GM23338 (cell line): ENCODE data around the gene GRAMD4. TPM values are rescaled to one million over a fixed set of nuclear protein-coding genes. Genes with fewer than 3 reads are reported as not detected.

Experiments
- ATAC-seq: fragments of 200-7000 bp; cut with Tn5 transposase; 3 replicates; pipeline ENCODE4 v1.9.1; 2020
- DNase-seq: peaks from one replicate; pipeline ENCODE4 v3.0.0-alpha.2; 2015; ENCODE audit warnings: low spot score
- H2AFZ ChIP-seq: fragments of 200-600 bp; sonication (generic); 2 replicates; pipeline ENCODE4 v1.8.0; 2016; ENCODE audit warnings: antibody characterized with exemption, mild to moderate bottlenecking, moderate library complexity
- H3F3A ChIP-seq: fragments of 200-600 bp; sonication (generic); replicated peaks from 2 replicates; pipeline ENCODE4 v1.8.0; 2017; ENCODE audit warnings: antibody characterized with exemption, mixed run types, low read depth
- H3K27ac ChIP-seq: fragments of 200-600 bp; sonication (generic); 2 replicates; pipeline ENCODE4 v1.6.1; 2016; ENCODE audit warnings: low read depth
- H3K27me3 ChIP-seq: fragments of 200-600 bp; sonication (generic); 2 replicates; pipeline ENCODE4 v1.8.0; 2016; ENCODE audit warnings: mild to moderate bottlenecking, mixed run types, moderate library complexity; ENCODE audit not compliant: insufficient read depth
- H3K36me3 ChIP-seq: fragments of 200-600 bp; sonication (generic); 2 replicates; pipeline ENCODE4 v1.8.0; 2016; ENCODE audit warnings: mild to moderate bottlenecking; ENCODE audit not compliant: insufficient read depth
- H3K4me1 ChIP-seq: fragments of 200-600 bp; sonication (generic); 2 replicates; pipeline ENCODE4 v1.8.0; 2016; ENCODE audit warnings: mild to moderate bottlenecking, moderate library complexity; ENCODE audit not compliant: insufficient read depth
- H3K4me2 ChIP-seq: fragments of 200-600 bp; sonication (generic); 2 replicates; pipeline ENCODE4 v1.7.1; 2017; ENCODE audit warnings: mixed run types
- H3K4me3 ChIP-seq: fragments of 200-600 bp; sonication (generic); 2 replicates; pipeline ENCODE4 v1.6.1; 2016; ENCODE audit warnings: mixed run types
- H3K79me2 ChIP-seq: fragments of 200-600 bp; sonication (generic); replicated peaks from 2 replicates; pipeline ENCODE4 v1.8.0; 2017; ENCODE audit warnings: mild to moderate bottlenecking; ENCODE audit not compliant: insufficient read depth
- H3K9me2 ChIP-seq: fragments of 200-600 bp; sonication (generic); 2 replicates; pipeline ENCODE4 v1.8.0; 2017; ENCODE audit not compliant: insufficient read depth
- H4K20me1 ChIP-seq: fragments of 200-600 bp; sonication (generic); replicated peaks from 2 replicates; pipeline ENCODE4 v1.8.0; 2017; ENCODE audit warnings: mild to moderate bottlenecking; ENCODE audit not compliant: insufficient read depth
- H3K27ac Mint-ChIP-seq: 2 replicates; pipeline ENCODE4 v1.8.0; 2020; ENCODE audit warnings: inconsistent platforms, mild to moderate bottlenecking, moderate library complexity, mixed read lengths
- H3K27me3 Mint-ChIP-seq: 3 replicates; pipeline ENCODE4 v1.8.0; 2022; ENCODE audit warnings: low read depth, mild to moderate bottlenecking, moderate library complexity, mixed read lengths, inconsistent platforms; ENCODE audit not compliant: insufficient read depth, poor library complexity
- H3K36me3 Mint-ChIP-seq: 3 replicates; pipeline ENCODE4 v1.8.0; 2021; ENCODE audit warnings: low read depth, mild to moderate bottlenecking, inconsistent platforms, moderate library complexity, mixed read lengths
- H3K4me1 Mint-ChIP-seq: 3 replicates; pipeline ENCODE4 v1.8.0; 2020; ENCODE audit warnings: mild to moderate bottlenecking, inconsistent platforms, mixed read lengths
- H3K4me3 Mint-ChIP-seq: 3 replicates; pipeline ENCODE4 v1.8.0; 2021; ENCODE audit warnings: moderate library complexity, mild to moderate bottlenecking, inconsistent platforms, mixed read lengths
- H3K9me3 Mint-ChIP-seq: 3 replicates; pipeline ENCODE4 v1.8.0; 2020; ENCODE audit warnings: moderate library complexity, mild to moderate bottlenecking, inconsistent platforms, mixed read lengths
- JUNB ChIP-seq: IDR thresholded peaks from one replicate; pipeline ENCODE4 v1.6.1; 2016; ENCODE audit warnings: antibody characterized with exemption; ENCODE audit not compliant: unreplicated experiment
- NANOG ChIP-seq: IDR thresholded peaks from 2 replicates; pipeline ENCODE4 v1.6.1; 2016; ENCODE audit warnings: antibody characterized with exemption, borderline replicate concordance
- POLR2AphosphoS5 ChIP-seq: IDR thresholded peaks from 2 replicates; pipeline ENCODE4 v1.6.1; 2016; ENCODE audit warnings: antibody characterized with exemption, low read depth
- STAT1 ChIP-seq: IDR thresholded peaks from one replicate; pipeline ENCODE4 v1.6.1; 2016; ENCODE audit warnings: antibody characterized with exemption; ENCODE audit not compliant: unreplicated experiment
- ZNF114 ChIP-seq: fragments of 250-450 bp; sonication (Bioruptor Pico); IDR thresholded peaks from 2 replicates; pipeline ENCODE4 v1.5.0; 2020; ENCODE audit warnings: mild to moderate bottlenecking, moderate library complexity
- polyA plus RNA-seq: library from polyadenylated mRNA; unstranded; fragments of >200 nt; fragmentation: Nextera tagmentation; extraction: Ambion mirVana; gene quantifications from 2 replicates; pipeline ENCODE4 v1.2.1, GENCODE V29; 2016
- total RNA-seq: library from RNA; depleted of rRNA; stranded (reverse); fragments of >200 nt; shearing (Covaris generic); gene quantifications from 2 replicates; pipeline ENCODE4 v1.2.3, GENCODE V29; 2014
- TF ChIP-seq, protein P1 (sequence below): IDR thresholded peaks from 2 replicates; pipeline ENCODE4 v1.6.1; 2016; ENCODE audit warnings: antibody characterized with exemption
- TF ChIP-seq, protein P2 (sequence below): fragments of 250-450 bp; sonication (Bioruptor Pico); IDR thresholded peaks from 2 replicates; pipeline ENCODE4 v1.5.0; 2020; ENCODE audit warnings: mild to moderate bottlenecking, moderate library complexity
- TF ChIP-seq, protein P3 (sequence below): IDR thresholded peaks from one replicate; pipeline ENCODE4 v1.6.1; 2018; ENCODE audit warnings: antibody characterized with exemption; ENCODE audit not compliant: unreplicated experiment
- TF ChIP-seq, protein P4 (sequence below), 2 experiments: fragments of 200-600 bp in 1 of 2; sonication (generic) in 1 of 2; conservative IDR thresholded peaks; 2 replicates each; pipeline versions ENCODE4 v1.5.1 to v1.6.1; 2016 to 2017; ENCODE audit warnings: antibody characterized with exemption in 2 of 2, low read depth in 2 of 2, mild to moderate bottlenecking in 2 of 2, moderate library complexity in 1 of 2

Gene GRAMD4
- total and polyA plus RNA-seq, 2 experiments from 2014 or later, result 2.7 to 81.8 TPM

DNA sequence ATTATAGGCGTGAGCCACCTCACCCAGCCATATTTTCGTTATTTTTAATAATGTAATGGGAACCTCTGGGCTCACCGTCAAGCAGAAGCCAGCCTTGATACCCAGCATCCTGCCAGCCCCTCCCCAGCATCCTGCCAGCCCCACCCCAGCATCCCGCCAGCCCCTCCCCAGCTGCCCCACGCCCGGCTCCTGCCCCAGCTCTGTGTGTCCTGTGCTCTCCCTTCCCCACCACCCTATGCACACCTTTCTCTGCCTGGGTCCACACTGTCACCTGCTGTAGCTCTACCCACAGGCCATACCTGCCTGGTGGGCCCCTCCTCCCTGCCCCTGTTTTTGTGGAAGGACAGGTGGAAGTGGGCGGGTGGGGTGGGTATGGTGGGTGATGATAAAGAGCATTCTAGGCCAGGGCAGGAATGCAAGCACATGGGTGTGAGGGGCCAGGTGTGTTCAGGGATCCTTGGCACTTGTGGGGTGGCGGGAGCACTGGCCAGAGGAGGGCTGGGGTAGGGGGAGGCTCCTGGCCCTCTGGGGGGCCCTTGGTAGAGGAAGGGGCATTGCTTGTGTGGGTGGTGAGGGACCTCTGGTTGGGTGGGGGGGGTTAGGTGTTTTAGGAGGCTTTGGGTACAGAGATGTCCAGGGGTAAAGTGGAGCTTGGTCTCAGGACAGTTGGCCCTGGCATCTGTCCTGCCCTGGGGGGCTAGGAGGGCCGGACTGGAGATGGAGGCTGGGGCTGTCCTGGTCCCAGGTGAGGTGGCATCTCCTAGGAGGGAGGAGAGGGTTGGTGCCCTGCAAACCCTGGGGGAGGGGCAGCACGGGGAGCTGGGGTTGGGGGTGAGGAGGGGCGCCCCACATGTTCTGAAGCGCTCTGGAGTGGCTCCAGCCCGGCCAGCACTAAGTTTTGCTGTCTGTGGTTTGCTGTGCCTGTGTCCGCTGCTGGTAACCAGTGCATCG is 25.9 kb upstream of the GRAMD4 start:
- H4K20me1 ChIP-seq, result no peaks in the 10 kb centered on the region; the same call in 1 of the 2 replicates
- H3K4me2 ChIP-seq, result no peak overlapping the region
- H3K79me2 ChIP-seq, result peaks cover 21% of the 10 kb centered on the region; the same call in 1 of the 2 replicates
- no peaks in the 10 kb centered on the region for H3F3A ChIP-seq
- H3K27me3 ChIP-seq, result no peaks in the 10 kb centered on the region
- no peak overlapping the region for H3K27ac Mint-ChIP-seq
- no peak for ATAC-seq
- no peak for DNase-seq
- H3K4me1 ChIP-seq, result no peaks in the 10 kb centered on the region
- H3K4me3 Mint-ChIP-seq, result no peak overlapping the region
- H3K27me3 Mint-ChIP-seq, result peaks cover 10% of the 10 kb centered on the region
- H2AFZ ChIP-seq, result no peak overlapping the region
- H3K9me3 Mint-ChIP-seq, result no peaks in the 10 kb centered on the region
- H3K36me3 ChIP-seq, result no peaks in the 10 kb centered on the region
- H3K9me2 ChIP-seq, result no peaks in the 10 kb centered on the region
- H3K4me3 ChIP-seq, result no peak overlapping the region
- H3K4me1 Mint-ChIP-seq, result peaks cover 18% of the 10 kb centered on the region; the same call in 2 of the 3 replicates
- H3K27ac ChIP-seq, result no peak overlapping the region
- TF ChIP-seq STAT1 (no peak), POLR2AphosphoS5 (no peak), NANOG (no peak), JUNB (no peak), ZNF114 (no peak)
- TF ChIP-seq, protein P1, sequence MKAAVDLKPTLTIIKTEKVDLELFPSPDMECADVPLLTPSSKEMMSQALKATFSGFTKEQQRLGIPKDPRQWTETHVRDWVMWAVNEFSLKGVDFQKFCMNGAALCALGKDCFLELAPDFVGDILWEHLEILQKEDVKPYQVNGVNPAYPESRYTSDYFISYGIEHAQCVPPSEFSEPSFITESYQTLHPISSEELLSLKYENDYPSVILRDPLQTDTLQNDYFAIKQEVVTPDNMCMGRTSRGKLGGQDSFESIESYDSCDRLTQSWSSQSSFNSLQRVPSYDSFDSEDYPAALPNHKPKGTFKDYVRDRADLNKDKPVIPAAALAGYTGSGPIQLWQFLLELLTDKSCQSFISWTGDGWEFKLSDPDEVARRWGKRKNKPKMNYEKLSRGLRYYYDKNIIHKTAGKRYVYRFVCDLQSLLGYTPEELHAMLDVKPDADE, result no peak
- TF ChIP-seq, protein P2, sequence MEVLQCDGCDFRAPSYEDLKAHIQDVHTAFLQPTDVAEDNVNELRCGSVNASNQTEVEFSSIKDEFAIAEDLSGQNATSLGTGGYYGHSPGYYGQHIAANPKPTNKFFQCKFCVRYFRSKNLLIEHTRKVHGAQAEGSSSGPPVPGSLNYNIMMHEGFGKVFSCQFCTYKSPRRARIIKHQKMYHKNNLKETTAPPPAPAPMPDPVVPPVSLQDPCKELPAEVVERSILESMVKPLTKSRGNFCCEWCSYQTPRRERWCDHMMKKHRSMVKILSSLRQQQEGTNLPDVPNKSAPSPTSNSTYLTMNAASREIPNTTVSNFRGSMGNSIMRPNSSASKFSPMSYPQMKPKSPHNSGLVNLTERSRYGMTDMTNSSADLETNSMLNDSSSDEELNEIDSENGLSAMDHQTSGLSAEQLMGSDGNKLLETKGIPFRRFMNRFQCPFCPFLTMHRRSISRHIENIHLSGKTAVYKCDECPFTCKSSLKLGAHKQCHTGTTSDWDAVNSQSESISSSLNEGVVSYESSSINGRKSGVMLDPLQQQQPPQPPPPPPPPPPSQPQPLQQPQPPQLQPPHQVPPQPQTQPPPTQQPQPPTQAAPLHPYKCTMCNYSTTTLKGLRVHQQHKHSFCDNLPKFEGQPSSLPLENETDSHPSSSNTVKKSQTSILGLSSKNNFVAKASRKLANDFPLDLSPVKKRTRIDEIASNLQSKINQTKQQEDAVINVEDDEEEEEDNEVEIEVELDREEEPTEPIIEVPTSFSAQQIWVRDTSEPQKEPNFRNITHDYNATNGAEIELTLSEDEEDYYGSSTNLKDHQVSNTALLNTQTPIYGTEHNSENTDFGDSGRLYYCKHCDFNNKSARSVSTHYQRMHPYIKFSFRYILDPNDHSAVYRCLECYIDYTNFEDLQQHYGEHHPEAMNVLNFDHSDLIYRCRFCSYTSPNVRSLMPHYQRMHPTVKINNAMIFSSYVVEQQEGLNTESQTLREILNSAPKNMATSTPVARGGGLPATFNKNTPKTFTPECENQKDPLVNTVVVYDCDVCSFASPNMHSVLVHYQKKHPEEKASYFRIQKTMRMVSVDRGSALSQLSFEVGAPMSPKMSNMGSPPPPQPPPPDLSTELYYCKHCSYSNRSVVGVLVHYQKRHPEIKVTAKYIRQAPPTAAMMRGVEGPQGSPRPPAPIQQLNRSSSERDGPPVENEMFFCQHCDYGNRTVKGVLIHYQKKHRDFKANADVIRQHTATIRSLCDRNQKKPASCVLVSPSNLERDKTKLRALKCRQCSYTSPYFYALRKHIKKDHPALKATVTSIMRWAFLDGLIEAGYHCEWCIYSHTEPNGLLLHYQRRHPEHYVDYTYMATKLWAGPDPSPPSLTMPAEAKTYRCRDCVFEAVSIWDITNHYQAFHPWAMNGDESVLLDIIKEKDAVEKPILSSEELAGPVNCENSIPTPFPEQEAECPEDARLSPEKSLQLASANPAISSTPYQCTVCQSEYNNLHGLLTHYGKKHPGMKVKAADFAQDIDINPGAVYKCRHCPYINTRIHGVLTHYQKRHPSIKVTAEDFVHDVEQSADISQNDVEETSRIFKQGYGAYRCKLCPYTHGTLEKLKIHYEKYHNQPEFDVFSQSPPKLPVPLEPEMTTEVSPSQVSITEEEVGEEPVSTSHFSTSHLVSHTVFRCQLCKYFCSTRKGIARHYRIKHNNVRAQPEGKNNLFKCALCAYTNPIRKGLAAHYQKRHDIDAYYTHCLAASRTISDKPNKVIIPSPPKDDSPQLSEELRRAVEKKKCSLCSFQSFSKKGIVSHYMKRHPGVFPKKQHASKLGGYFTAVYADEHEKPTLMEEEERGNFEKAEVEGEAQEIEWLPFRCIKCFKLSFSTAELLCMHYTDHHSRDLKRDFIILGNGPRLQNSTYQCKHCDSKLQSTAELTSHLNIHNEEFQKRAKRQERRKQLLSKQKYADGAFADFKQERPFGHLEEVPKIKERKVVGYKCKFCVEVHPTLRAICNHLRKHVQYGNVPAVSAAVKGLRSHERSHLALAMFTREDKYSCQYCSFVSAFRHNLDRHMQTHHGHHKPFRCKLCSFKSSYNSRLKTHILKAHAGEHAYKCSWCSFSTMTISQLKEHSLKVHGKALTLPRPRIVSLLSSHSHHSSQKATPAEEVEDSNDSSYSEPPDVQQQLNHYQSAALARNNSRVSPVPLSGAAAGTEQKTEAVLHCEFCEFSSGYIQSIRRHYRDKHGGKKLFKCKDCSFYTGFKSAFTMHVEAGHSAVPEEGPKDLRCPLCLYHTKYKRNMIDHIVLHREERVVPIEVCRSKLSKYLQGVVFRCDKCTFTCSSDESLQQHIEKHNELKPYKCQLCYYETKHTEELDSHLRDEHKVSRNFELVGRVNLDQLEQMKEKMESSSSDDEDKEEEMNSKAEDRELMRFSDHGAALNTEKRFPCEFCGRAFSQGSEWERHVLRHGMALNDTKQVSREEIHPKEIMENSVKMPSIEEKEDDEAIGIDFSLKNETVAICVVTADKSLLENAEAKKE (CRISPR knock-in tag), result no peak
- TF ChIP-seq, protein P3, sequence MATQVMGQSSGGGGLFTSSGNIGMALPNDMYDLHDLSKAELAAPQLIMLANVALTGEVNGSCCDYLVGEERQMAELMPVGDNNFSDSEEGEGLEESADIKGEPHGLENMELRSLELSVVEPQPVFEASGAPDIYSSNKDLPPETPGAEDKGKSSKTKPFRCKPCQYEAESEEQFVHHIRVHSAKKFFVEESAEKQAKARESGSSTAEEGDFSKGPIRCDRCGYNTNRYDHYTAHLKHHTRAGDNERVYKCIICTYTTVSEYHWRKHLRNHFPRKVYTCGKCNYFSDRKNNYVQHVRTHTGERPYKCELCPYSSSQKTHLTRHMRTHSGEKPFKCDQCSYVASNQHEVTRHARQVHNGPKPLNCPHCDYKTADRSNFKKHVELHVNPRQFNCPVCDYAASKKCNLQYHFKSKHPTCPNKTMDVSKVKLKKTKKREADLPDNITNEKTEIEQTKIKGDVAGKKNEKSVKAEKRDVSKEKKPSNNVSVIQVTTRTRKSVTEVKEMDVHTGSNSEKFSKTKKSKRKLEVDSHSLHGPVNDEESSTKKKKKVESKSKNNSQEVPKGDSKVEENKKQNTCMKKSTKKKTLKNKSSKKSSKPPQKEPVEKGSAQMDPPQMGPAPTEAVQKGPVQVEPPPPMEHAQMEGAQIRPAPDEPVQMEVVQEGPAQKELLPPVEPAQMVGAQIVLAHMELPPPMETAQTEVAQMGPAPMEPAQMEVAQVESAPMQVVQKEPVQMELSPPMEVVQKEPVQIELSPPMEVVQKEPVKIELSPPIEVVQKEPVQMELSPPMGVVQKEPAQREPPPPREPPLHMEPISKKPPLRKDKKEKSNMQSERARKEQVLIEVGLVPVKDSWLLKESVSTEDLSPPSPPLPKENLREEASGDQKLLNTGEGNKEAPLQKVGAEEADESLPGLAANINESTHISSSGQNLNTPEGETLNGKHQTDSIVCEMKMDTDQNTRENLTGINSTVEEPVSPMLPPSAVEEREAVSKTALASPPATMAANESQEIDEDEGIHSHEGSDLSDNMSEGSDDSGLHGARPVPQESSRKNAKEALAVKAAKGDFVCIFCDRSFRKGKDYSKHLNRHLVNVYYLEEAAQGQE, result no peak
- TF ChIP-seq, protein P4, sequence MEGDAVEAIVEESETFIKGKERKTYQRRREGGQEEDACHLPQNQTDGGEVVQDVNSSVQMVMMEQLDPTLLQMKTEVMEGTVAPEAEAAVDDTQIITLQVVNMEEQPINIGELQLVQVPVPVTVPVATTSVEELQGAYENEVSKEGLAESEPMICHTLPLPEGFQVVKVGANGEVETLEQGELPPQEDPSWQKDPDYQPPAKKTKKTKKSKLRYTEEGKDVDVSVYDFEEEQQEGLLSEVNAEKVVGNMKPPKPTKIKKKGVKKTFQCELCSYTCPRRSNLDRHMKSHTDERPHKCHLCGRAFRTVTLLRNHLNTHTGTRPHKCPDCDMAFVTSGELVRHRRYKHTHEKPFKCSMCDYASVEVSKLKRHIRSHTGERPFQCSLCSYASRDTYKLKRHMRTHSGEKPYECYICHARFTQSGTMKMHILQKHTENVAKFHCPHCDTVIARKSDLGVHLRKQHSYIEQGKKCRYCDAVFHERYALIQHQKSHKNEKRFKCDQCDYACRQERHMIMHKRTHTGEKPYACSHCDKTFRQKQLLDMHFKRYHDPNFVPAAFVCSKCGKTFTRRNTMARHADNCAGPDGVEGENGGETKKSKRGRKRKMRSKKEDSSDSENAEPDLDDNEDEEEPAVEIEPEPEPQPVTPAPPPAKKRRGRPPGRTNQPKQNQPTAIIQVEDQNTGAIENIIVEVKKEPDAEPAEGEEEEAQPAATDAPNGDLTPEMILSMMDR (conservative IDR thresholded peaks at IDR 0.05; ENCODE audit: low read depth in 2 of 2), result no peak
- H3K36me3 Mint-ChIP-seq, result no peaks in the 10 kb centered on the region
